NCI-H2227 (cell line): Measurements from ENCODE around the gene CAMK1D.
"Not testable (repeated sequence)": the region's sequence is repeated elsewhere in the genome, so short reads cannot be mapped to it uniquely, and the experiment has no call there.

Experiments used
- DNase-seq: peaks from one replicate; lab custom pipeline; 2025; ENCODE audit not compliant: unreplicated experiment; lab: John Stamatoyannopoulos, UW

CAMK1D gene

GRCh38 chr10:12711350-12711708, 362.0 kb downstream of the CAMK1D start:
- DNase-seq, result no peak

DNA sequence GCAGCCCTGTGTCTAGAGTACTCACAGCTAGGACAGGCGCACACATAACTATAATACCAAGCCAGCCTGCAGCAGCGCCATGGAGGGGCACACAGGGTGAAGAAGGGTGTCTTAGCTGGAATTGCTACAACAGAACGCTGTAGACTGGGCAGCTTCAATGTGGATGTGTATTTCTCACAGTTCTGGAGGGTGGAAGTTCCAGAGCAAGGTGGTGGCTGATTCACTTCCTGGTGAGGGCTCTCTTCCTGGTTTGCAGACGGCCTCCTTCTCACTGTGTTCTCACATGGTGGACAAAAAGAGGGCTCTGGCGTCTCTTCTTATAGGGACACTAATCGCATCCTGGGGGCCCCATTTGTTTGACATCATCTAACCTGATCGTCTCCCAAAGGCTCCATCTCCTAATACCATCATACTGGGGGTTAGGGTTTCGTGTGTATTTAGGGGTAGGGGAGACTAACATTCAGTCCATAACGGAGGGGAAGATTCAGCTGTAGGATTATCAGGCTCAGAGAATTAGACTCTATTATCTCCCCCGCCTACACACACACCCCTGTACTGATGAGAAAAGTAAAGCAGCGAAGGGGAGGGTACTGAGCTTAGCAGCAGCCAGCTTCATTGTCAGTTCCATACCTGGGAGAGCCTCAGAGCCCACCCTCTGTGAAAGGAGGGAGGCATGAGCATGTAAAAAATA, 363.1 kb downstream of the CAMK1D start:
- DNase-seq, result no peak

DNA sequence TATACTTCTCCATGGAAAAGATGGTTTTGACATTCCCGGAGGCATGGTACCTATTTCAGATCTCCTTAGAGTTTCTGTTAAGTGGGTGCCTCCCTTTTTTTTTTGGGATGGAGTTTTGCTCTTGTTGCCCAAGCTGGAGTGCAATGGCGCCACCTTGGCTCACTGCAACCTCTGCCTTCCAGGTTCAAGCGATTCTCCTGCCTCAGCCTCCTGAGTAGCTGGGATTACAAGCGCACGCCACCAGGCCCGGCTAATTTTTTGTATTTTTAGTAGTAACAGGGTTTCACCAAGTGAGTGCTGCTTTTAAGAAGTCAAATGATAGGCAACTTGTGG, 363.6 kb downstream of the CAMK1D start:
- DNase-seq, result not testable (repeated sequence)

DNA sequence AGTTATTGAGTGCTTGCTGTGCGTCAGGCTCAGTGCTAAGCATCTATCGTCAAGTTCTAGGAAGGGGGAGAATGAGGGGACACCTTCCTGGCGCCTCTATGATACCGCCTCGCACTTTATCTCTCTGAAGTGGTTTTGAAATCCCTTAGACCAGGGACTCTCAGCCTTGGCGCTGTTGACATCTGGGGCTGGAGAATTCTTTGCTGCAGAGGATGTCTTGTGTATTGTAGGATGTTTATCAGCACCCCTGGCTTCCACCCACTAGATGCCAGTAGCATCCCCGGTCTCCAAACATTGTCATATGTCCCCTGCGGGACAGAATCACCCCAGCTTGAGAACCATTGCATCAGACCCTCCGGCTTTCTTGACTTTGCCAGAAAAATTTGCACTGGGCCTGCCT, 366.7 kb downstream of the CAMK1D start:
- no peak for DNase-seq

DNA sequence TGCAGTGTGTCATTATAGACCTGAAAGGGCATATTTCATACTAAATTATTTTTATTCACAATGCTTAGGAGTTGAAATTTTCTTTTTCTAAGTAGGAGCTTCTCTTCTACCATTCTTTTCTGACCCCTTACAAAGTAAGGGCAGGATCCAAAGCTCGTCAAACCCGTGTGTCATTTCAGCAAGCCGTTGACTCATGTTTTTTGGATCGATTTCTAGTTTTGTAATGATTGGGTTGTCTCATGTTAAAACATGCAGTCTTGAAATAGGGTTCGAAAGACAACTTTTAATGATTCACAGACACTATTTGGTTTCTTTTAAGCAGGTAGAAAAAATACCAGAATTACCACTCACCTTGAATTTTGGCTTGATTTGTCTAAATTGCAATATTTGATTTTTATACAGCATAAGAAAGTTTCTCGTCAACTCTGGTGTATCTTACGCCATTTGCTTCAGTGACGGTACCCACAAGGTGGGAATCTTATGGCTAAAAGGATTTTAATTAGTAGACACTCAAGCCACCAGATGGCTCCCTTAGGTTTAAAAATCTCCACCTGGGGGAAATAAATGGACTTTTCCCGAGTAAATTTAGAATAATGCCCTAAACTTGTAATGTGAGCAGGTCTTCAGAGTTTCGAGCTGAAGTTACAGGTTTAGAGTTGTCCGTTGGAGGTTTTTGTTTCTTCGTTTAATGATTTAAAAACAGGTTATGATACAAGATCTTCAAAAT, 368.8 kb downstream of the CAMK1D start:
- DNase-seq, result no peak

DNA sequence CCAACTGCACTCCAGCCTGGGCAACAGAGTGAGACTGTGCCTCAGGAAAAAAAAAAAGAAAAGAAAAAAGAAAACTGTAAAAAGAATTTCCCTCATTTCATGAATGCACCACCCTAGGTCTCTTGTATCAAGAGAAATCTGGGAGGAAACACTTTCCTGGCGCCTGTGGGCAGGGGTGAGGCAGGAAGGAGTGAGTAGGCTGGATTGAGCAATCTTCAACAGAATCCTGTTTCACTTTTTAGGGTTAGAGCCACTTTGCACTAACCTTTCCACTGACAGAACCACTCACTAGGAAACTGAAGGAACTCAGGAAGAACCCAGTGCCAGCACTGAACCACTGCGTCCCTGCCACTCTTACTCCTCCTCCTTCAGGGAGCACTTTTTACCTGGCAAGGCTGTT, 370.0 kb downstream of the CAMK1D start:
- no peak for DNase-seq

DNA sequence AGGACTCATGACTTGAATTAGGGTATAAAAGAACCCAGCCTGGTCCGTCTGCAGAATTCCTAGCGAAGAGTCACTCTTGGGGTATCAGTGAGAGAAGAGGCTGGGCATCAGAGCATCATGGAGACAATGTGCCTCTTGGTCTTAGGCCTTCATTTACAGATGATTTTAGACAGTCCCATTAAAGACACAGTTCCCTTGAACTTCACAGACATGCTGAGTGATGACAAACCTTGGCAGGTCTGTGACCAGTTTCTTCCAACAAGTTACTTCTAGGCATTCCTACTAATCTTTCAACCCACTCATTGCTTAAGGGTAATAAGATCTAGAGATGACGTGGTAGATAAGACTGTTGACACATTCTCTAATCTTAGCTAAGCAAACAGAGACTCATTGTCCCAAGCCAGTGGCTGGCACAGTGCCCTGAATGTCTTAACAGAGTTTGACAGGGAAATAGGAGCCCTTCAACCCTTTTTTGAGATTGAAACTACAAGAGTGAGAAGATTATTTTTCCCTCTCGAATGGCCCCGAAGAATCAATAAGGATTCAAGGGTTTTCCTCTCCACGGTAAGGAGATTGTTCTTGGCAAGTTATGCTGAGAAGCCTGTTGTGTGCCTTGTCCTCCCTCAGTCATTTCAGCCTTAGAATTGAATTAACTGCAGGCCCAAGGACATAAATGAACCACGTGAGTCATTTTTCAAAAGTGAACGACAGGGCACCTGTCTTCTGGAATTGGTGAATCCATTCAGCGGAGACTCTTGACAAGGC, 371.1 kb downstream of the CAMK1D start:
- peak; percentile 3 for DNase-seq

- DNase-seq, result no peak
Observed at GRCh38 chr10:12721334-12721733, 372.0 kb downstream of the CAMK1D start.

GRCh38 chr10:12723220-12723619, 373.9 kb downstream of the CAMK1D start:
- DNase-seq, result no peak

GRCh38 chr10:12724807-12725579, 375.6 kb downstream of the CAMK1D start:
- no peak for DNase-seq

DNA sequence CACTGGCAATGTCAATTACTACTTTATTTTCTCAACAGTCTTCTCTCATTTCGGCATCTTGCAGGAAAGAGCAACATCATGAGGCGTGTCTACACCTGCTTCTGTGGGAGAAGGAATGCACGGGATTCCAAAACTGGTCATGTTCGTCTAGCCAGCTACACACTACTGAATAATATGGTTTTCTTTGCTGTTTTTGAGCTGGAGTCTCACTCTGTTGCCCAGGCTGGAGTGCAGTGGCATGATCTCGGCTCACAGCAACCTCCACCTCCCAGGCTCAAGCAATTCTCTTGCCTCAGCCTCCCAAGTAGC, 376.2 kb downstream of the CAMK1D start:
- DNase-seq, result not testable (repeated sequence)

GRCh38 chr10:12726971-12727831, 377.9 kb downstream of the CAMK1D start:
- DNase-seq, result no peak

DNA sequence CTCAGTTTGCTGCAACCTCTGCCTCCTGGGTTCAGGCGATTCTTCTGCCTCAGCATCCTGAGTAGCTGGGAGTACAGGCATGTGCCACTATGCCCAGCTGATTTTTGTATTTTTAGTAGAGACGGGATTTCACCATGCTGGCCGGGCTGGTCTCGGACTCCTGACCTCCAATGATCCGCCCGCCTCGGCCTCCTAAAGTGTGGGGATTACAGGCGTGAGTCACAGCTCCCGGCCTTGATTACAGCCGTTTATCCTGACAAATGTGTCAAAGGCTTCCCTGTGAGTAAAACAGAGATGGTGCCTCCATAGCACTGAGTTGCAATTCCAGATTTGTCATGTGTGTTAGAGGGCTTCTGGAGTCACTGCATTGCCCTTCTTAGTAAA, 378.5 kb downstream of the CAMK1D start:
- peak; percentile 15 for DNase-seq

DNA sequence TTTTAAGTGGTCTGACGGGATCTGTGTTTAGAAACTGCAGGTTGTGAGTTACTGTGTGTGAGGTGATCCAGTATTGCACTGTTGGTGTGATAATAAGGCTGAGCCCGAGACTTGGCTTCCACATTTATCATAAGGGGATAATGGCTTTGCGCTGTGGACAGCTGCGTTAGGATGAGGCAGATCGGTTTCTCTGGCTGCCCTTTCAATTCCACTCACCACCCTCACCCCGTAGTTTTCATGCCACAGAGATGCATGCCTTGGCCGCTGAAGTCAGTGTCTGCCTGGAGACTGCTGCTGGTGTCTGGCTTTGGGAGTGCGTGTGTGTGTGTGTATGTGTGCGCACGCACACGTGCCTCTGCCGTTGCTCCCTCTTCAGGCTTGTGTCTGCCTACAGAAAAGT, 379.1 kb downstream of the CAMK1D start:
- DNase-seq, result peak; percentile 73

DNA sequence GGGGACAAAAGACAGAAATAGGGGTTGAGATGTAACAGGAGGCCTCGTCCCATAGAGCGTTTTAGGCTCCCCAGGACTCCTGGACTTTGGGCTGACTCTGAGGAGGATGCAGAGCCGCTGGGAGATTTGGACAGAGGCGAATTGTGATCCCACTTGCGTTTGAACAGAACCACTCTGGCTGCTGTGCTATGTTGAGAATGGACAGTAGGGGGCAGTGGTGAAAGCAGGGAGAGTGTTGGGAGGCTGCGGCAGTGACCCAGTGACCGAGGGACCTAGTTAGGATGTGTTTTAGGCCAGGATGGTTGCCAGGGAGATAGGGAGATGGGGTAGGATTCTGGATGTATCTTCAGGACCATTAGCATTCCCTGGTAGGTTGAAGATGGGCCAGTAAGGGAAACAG, 380.5 kb downstream of the CAMK1D start:
- no peak for DNase-seq

- no peak for DNase-seq
Observed at GRCh38 chr10:12730809-12731519, 381.6 kb downstream of the CAMK1D start.

- no peak for DNase-seq
Observed at GRCh38 chr10:12733271-12733670, 383.9 kb downstream of the CAMK1D start.

DNA sequence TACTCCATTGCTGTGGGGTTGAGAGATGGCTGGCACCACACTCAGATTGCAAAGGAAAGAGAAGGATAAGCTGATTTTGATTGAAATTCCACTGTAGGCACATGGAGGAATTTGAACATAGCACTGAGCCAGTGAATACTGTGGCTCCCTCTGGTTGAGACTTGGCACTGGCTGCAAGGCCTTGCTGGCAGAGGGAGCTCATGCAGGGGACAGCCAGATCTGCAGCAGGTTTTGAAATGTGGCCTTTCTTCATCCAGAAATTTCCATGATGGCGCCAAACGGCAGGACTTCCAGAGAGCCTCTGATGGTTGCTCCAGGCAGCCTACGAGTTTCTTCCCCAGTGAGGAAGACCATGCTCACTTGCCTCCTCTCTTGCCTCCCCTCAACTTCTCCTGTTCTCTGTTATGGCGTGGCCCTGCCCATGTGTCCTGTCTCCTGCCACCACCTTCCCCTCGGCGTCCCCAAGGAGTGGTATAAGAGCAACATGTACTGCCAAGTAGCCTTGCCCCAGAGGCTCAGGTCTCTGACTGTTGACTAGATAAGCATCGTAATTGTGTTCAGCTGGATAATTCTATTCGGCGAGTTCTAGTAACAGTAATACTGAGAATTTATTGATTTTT, 386.6 kb downstream of the CAMK1D start:
- no peak for DNase-seq

DNA sequence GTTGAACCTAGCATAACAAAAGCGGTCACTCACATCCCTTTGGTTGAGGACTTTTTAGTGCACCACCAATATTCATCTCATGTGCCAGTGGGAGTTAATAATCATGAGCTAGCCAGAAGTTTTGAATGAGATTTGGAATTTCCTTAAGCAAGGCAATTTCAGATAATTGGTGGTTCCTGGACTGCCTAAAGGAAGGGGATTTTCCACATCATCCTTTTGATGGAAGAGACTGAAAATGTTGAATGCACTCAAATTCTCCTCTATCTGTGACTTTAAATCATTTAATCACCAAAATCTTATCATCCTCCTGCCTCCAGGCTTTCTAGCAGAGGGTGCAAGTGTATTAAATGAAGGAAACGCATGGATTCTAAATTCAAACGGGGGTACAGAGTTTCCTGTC, 391.5 kb downstream of the CAMK1D start:
- no peak for DNase-seq

GRCh38 chr10:12741360-12741804, 392.0 kb downstream of the CAMK1D start:
- DNase-seq, result peak; percentile 27
